Thoracic aorta (tissue), 2 donors: ENCODE measurements around the gene C2CD2L. TPM values are rescaled to one million over a fixed set of nuclear protein-coding genes. Genes with fewer than 3 reads are reported as not detected.
A peak's percentile ranks its signal among the peaks of the same experiment; 100 is the strongest.

Experiments
- ATAC-seq: fragments of 150-250 bp; one replicate; pipeline ENCODE4 v1.8.0; 2017; ENCODE audit warnings: low read depth; ENCODE audit not compliant: insufficient number of reproducible peaks, low FRiP score
- DNase-seq: peaks from one replicate; pipeline ENCODE4 v3.0.0-alpha.2; 2020; ENCODE audit warnings: low spot score
- H3K27ac ChIP-seq, 2 donors: fragments of 200-600 bp; sonication (generic); 1 replicate in 1 of 2; 2 replicates in 1 of 2; pipeline ENCODE4 v1.5.1; 2016; ENCODE audit warnings: mild to moderate bottlenecking in 2 of 2, moderate library complexity in 2 of 2
- H3K27me3 ChIP-seq: fragments of 200-600 bp; sonication (generic); replicated peaks from 2 replicates; pipeline ENCODE4 v1.6.0; 2016; ENCODE audit warnings: mild to moderate bottlenecking; ENCODE audit not compliant: insufficient read depth
- H3K36me3 ChIP-seq: fragments of 200-600 bp; sonication (generic); one replicate; pipeline ENCODE4 v1.5.1; 2016
- H3K4me1 ChIP-seq, 2 donors: fragments of 200-600 bp; sonication (generic); 1 replicate in 1 of 2; 2 replicates in 1 of 2; pipeline versions ENCODE4 v1.5.1 to v1.6.0; 2016; ENCODE audit warnings: low read depth in 2 of 2, mild to moderate bottlenecking in 1 of 2; ENCODE audit not compliant: control insufficient read depth in 1 of 2
- H3K4me3 ChIP-seq: fragments of 200-600 bp; sonication (generic); 2 replicates; pipeline ENCODE4 v1.5.1; 2016; ENCODE audit warnings: mild to moderate bottlenecking
- H3K9me3 ChIP-seq: fragments of 200-600 bp; sonication (generic); 2 replicates; pipeline ENCODE4 v1.5.1; 2016
- total RNA-seq, 2 donors: library from RNA; depleted of rRNA; stranded (reverse); fragments of >200 nt; gene quantifications; one replicate each; pipeline versions ENCODE4 v1.1.0 to v1.2.3, GENCODE V29; 2016
- TF ChIP-seq, protein P1 (sequence below): fragments of 200-600 bp; sonication (generic); IDR thresholded peaks from one replicate; pipeline ENCODE4 v1.5.1; 2019; ENCODE audit warnings: antibody characterized with exemption

The C2CD2L gene
- total RNA-seq, 2 donors from 2014 or later: 10.0 to 13.4 TPM

- H3K4me1 ChIP-seq: peaks cover 8 to 16% of the 10 kb centered on the region in 2 donors
- no peaks in the 10 kb centered on the region for H3K9me3 ChIP-seq
- H3K27ac ChIP-seq: peak overlapping the region; percentile 25 to 61
- no peaks in the 10 kb centered on the region for H3K27me3 ChIP-seq
- TF ChIP-seq, protein P1, sequence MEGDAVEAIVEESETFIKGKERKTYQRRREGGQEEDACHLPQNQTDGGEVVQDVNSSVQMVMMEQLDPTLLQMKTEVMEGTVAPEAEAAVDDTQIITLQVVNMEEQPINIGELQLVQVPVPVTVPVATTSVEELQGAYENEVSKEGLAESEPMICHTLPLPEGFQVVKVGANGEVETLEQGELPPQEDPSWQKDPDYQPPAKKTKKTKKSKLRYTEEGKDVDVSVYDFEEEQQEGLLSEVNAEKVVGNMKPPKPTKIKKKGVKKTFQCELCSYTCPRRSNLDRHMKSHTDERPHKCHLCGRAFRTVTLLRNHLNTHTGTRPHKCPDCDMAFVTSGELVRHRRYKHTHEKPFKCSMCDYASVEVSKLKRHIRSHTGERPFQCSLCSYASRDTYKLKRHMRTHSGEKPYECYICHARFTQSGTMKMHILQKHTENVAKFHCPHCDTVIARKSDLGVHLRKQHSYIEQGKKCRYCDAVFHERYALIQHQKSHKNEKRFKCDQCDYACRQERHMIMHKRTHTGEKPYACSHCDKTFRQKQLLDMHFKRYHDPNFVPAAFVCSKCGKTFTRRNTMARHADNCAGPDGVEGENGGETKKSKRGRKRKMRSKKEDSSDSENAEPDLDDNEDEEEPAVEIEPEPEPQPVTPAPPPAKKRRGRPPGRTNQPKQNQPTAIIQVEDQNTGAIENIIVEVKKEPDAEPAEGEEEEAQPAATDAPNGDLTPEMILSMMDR: no peak
- peaks cover 13% of the 10 kb centered on the region for H3K36me3 ChIP-seq
- peak overlapping the region; percentile 73 for H3K4me3 ChIP-seq
- ATAC-seq: no peak
- DNase-seq: no peak
Observed at GRCh38 chr11:119120639-119121007, 13.5 kb downstream of the C2CD2L start.

- ATAC-seq (peak; percentile 97), DNase-seq (peak; percentile 99)
- Histone ChIP-seq H3K36me3 (peaks cover 13% of the 10 kb centered on the region), H3K27me3 (no peaks in the 10 kb centered on the region), H3K4me1 (peaks cover 8 to 16% of the 10 kb centered on the region in 2 donors), H3K9me3 (no peaks in the 10 kb centered on the region), H3K27ac (peak within 1 kb of the TSS; percentile 25 to 61), H3K4me3 (peak within 1 kb of the TSS; percentile 73)
- TF ChIP-seq, protein P1: no peak
Observed at GRCh38 chr11:119121008-119121810, 14.1 kb downstream of the C2CD2L start, which contains the start of gene HINFP. HINFP (plus strand) TSS chr11:119121580; CDS start chr11:119126945, 5,365 bp downstream.

DNA sequence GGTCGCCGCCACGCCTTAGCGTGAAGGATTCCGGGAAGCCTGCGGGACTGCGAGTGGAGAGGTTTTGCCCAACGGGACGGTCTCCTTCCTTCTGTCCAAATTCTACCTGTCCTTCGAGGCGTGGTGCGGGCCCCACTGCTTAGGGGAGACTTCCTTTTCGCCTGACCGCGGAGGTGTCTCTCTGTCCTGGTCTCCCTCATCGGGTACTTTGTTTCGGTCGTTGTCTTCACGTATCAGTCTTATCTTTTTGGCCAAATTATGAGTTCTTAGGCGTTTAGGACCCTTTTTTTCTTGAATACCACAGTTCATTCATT, 14.6 kb downstream of the C2CD2L start:
- Histone ChIP-seq H3K27ac (peak overlapping the region in 1 of 2 donors; percentile 25), H3K9me3 (no peaks in the 10 kb centered on the region), H3K36me3 (peaks cover 10% of the 10 kb centered on the region), H3K4me1 (peaks cover 8 to 16% of the 10 kb centered on the region in 2 donors), H3K27me3 (no peaks in the 10 kb centered on the region), H3K4me3 (peak overlapping the region; percentile 73)
- TF ChIP-seq, protein P1: no peak
- ATAC-seq: peak; percentile 6
- no peak for DNase-seq

GRCh38 chr11:119125821-119126220, 18.7 kb downstream of the C2CD2L start:
- no peak for ATAC-seq
- Histone ChIP-seq H3K36me3 (peaks cover 23% of the 10 kb centered on the region), H3K4me3 (no peak overlapping the region), H3K9me3 (no peaks in the 10 kb centered on the region), H3K27ac (no peak overlapping the region), H3K4me1 (peaks cover 8 to 12% of the 10 kb centered on the region in 2 donors), H3K27me3 (no peaks in the 10 kb centered on the region)
- TF ChIP-seq, protein P1: no peak
- no peak for DNase-seq

DNA sequence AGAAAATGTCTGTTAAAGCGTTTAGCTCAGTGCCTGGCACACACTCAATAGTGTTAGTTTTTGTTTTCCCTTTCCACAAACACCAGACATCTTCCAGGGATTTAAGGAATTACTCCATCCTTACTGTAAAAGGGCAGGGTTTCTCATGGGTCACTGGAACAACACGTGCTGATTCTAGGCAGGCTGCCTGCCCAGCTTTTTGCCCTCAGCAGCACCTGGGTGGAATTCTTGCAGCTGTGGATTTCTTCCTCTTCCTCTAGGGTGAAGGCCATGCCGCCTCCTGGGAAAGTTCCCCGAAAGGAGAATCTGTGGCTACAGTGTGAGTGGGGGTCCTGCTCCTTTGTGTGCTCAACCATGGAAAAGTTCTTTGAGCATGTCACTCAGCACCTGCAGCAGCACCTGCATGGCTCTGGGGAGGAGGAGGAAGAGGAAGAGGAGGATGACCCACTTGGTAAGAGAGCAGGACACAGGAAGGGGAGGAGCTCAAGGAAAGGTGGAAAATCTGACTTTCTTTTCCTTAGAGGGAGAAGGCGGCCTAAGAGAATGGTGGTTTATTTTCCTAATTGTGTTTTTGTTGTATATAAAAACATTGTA, 19.6 kb downstream of the C2CD2L start:
- no peaks in the 10 kb centered on the region for H3K27me3 ChIP-seq
- no peak for DNase-seq
- TF ChIP-seq, protein P1: no peak
- H3K27ac ChIP-seq: no peak overlapping the region
- no peak for ATAC-seq
- no peaks in the 10 kb centered on the region for H3K9me3 ChIP-seq
- no peak overlapping the region for H3K4me3 ChIP-seq
- peaks cover 8 to 10% of the 10 kb centered on the region in 2 donors for H3K4me1 ChIP-seq
- peaks cover 32% of the 10 kb centered on the region for H3K36me3 ChIP-seq
